Right renal pelvis (tissue), 4 donors: ENCODE data around the gene ZFY. TPM values are rescaled to one million over a fixed set of nuclear protein-coding genes. Genes with fewer than 3 reads are reported as not detected.
"Not testable (repeated sequence)": the region's sequence is repeated elsewhere in the genome, so short reads cannot be mapped to it uniquely, and the experiment has no call there.

Source experiments
- DNase-seq, 4 donors: peaks; one replicate each; pipeline ENCODE4 v3.0.0-alpha.2; 2013; ENCODE audit warnings: low read depth in 4 of 4, low spot score in 3 of 4, missing footprints in 1 of 4
- polyA plus RNA-seq, 4 donors: library from polyadenylated mRNA; unstranded; fragments of 120-200 nt; gene quantifications; one replicate each; pipeline ENCODE4 v1.2.1, GENCODE V29; 2013; ENCODE audit not compliant: insufficient read length in 4 of 4

Gene ZFY
- polyA plus RNA-seq, 4 donors: 14.4 to 18.8 (median 17.8) TPM

GRCh38 chrY:2972708-2973107 lies 37.5 kb downstream of the ZFY start:
- DNase-seq: no peak

- no peak for DNase-seq
Observed at GRCh38 chrY:2973110-2973751, 38.0 kb downstream of the ZFY start.

GRCh38 chrY:2979283-2979682 lies 44.1 kb downstream of the ZFY start:
- no peak for DNase-seq

- no peak for DNase-seq
Observed at GRCh38 chrY:2984491-2984890, 49.3 kb downstream of the ZFY start.

- not testable (repeated sequence) for DNase-seq
Observed at GRCh38 chrY:2987178-2987577, 52.0 kb downstream of the ZFY start.

GRCh38 chrY:2997369-2997768 lies 62.2 kb downstream of the ZFY start:
- DNase-seq: not testable (repeated sequence)

- no peak for DNase-seq
Observed at GRCh38 chrY:3002190-3002589, 67.0 kb downstream of the ZFY start.

GRCh38 chrY:3002680-3003515 lies 67.7 kb downstream of the ZFY start:
- no peak for DNase-seq

GRCh38 chrY:3003516-3003830 lies 68.3 kb downstream of the ZFY start:
- no peak for DNase-seq

GRCh38 chrY:3003846-3004245 lies 68.7 kb downstream of the ZFY start:
- no peak for DNase-seq

- not testable (repeated sequence) for DNase-seq
Observed at GRCh38 chrY:3006031-3006430, 70.8 kb downstream of the ZFY start.

- DNase-seq: no peak
Observed at GRCh38 chrY:3007967-3008366, 72.8 kb downstream of the ZFY start.

GRCh38 chrY:3012226-3012625 lies 77.0 kb downstream of the ZFY start:
- DNase-seq: no peak

- no peak for DNase-seq
Observed at GRCh38 chrY:3016594-3016993, 81.4 kb downstream of the ZFY start.

GRCh38 chrY:3018546-3018945 lies 83.4 kb downstream of the ZFY start:
- DNase-seq: no peak

GRCh38 chrY:3019584-3019983 lies 84.4 kb downstream of the ZFY start:
- no peak for DNase-seq

- DNase-seq: no peak
Observed at GRCh38 chrY:3021176-3021575, 86.0 kb downstream of the ZFY start.

GRCh38 chrY:3023606-3024005 lies 88.4 kb downstream of the ZFY start:
- no peak for DNase-seq

- no peak for DNase-seq
Observed at GRCh38 chrY:3025357-3025756, 90.2 kb downstream of the ZFY start.
